GM12865 (cell line): Measurements from ENCODE around the gene PAQR4.
"Not testable (repeated sequence)": the region's sequence is repeated elsewhere in the genome, so short reads cannot be mapped to it uniquely, and the experiment has no call there.

ENCODE experiments used
- DNase-seq: peaks from one replicate; pipeline ENCODE4 v3.0.0; 2010; ENCODE audit warnings: low read depth
- H3K4me3 ChIP-seq: 2 replicates; pipeline ENCODE4 v1.5.1; 2011; ENCODE audit warnings: mild to moderate bottlenecking, low read depth, low read length, control low read depth
- TF ChIP-seq, protein P1 (sequence below): IDR thresholded peaks from 2 replicates; pipeline ENCODE4 v1.5.1; 2011; ENCODE audit warnings: low read length, control low read depth, low read depth, inconsistent platforms; ENCODE audit not compliant: insufficient read depth; ENCODE audit errors: missing control alignments

PAQR4 gene

DNA sequence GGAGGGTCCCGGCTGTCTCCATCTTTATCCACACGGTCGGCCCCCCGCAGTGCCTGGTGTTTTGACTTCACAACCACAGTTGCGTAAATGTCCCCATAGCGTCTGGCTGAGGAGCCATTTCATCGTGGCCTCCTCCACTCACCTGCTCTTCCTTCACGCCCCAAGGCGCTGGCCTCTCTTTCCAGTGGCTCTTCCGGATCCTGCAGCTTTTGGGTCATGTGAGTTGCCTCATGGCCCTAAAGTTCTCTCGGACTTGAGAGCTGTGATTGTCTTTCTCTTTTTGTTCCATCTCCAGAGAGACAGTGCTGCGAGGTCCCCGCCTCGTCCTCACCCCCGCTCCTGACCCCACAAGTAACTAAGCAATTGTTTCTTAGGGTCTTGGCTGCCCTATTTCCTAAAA is 34.7 kb upstream of the PAQR4 start:
- DNase-seq, result no peak
- H3K4me3 ChIP-seq, result no peak overlapping the region
- TF ChIP-seq, protein P1, sequence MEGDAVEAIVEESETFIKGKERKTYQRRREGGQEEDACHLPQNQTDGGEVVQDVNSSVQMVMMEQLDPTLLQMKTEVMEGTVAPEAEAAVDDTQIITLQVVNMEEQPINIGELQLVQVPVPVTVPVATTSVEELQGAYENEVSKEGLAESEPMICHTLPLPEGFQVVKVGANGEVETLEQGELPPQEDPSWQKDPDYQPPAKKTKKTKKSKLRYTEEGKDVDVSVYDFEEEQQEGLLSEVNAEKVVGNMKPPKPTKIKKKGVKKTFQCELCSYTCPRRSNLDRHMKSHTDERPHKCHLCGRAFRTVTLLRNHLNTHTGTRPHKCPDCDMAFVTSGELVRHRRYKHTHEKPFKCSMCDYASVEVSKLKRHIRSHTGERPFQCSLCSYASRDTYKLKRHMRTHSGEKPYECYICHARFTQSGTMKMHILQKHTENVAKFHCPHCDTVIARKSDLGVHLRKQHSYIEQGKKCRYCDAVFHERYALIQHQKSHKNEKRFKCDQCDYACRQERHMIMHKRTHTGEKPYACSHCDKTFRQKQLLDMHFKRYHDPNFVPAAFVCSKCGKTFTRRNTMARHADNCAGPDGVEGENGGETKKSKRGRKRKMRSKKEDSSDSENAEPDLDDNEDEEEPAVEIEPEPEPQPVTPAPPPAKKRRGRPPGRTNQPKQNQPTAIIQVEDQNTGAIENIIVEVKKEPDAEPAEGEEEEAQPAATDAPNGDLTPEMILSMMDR, result no peak

DNA sequence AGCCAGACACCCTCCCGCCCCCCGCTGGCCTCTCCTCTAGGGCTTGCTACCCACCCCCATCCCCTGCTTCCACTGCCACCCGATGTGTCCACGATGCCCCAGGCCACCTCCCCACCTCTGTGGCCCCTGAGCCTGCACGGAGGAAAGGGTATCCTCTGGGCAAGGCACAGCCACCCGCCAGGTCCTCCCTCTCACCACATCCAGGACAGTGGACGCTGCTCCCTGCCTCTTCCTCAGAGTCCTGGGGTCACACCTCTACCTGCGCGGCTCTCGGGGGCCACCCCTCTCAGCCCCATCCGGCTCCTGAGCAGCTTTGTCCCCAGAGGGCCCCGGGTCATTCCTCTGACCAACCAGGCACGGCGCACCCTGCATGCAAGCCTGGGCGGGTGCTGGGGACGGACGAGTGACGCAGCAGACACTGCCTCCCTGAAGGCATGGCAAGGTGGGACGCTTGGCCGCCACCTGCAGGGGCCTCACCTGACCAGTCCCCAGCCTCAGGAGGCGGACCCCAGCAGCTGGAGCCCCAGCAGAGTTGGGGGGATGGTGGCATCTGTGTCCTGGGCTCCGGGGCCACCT is 32.6 kb upstream of the PAQR4 start:
- TF ChIP-seq, protein P1, result no peak
- no peak for DNase-seq

DNA sequence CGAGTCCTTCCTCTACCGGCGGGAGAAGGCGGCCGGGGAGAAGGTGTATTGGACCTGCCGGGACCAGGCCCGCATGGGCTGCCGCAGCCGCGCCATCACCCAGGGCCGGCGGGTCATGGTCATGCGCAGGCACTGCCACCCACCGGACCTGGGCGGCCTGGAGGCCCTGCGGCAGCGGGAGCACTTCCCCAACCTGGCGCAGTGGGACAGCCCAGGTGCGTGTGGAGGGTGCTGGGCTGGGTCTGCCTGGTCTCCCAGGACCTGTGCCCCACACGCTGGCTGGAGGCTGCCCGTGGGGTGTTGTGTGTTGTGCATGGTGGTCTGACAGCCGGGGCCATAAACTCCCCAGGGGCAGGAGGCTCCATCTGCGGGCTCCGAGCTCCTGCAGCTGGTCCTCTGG is 32.0 kb upstream of the PAQR4 start:
- TF ChIP-seq, protein P1, result no peak
- no peak overlapping the region for H3K4me3 ChIP-seq
- no peak for DNase-seq

More for the DNA sequence above, 32.6 kb upstream of the PAQR4 start:
- H3K4me3 ChIP-seq, result no peak overlapping the region

DNA sequence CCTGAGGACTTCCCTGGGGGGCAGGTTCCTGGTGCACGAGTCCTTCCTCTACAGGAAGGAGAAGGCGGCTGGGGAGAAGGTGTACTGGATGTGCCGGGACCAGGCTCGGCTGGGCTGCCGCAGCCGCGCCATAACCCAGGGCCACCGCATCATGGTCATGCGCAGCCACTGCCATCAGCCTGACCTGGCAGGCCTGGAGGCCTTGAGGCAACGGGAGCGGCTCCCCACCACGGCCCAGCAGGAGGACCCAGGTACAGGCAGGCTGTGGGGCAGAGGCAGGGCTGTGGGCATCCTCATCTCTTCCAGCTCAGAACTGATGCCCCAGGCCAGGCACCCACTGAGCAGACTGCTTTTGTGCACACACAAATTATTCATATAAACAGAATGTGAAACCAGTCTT is 30.9 kb upstream of the PAQR4 start:
- DNase-seq, result no peak
- TF ChIP-seq, protein P1, result no peak
- no peak overlapping the region for H3K4me3 ChIP-seq

DNA sequence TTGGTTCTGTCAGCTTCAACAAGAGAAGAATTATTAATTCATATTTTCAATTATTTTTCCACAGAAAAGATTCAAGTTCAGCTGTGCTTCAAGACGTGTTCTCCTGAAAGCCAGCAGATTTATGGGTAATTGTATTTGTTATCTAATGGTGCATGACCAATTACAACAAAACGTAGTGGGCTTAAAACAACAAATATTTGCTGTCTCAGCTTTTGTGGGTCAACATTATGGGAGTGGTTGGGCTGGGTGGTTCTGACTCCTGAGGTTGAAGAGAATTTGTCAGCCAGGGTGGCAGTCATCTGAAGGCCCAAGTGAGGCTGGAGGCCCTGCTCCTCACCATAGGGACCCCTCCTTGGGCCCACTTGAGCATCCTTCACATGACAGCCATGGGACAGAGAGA is 29.2 kb upstream of the PAQR4 start:
- TF ChIP-seq, protein P1, result no peak
- DNase-seq, result no peak
- H3K4me3 ChIP-seq, result no peak overlapping the region

DNA sequence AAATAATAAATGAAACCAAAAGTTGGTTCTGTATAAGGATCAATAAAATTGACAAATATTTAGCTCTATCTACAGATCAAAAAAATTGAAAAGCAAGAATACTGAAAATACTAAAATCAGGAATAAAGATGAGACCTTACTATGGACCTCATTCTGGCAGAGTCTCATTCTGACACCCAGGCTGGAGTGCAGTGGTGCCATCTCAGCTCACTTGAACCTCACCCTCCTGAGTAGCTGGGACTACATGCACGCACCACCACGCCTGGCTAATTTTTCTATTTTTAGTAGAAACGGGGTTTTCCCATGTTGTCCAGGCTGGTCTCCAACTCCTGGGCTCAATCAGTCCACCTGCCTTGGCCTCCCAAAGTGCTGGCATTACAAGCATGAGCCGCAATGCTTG is 27.1 kb upstream of the PAQR4 start:
- TF ChIP-seq, protein P1, result no peak
- no peak for DNase-seq
- no peak overlapping the region for H3K4me3 ChIP-seq

DNA sequence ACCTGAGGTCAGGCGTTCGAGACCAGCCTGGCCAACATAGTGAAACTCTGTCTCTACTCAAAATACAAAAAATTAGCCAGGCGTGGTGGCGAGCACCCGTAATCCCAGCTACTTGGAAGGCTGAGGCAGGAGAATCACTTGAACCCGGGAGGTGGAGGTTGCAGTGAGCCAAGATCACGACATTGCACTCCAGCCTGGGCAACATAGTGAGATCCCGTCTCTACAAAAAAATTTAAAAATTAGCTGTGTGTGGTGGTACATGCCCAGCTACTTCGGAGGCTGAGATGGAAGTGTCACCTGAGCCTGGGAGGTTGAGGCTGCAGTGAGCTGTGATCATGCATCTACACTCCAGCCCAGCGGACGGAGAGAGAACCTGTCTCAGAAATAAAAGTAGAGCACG is 25.4 kb upstream of the PAQR4 start:
- not testable (repeated sequence) for H3K4me3 ChIP-seq, DNase-seq
